ENCODE data around the gene HSFX4.
A peak's percentile ranks its signal among the peaks of the same experiment; 100 is the strongest.
"Not testable (repeated sequence)": the region's sequence is repeated elsewhere in the genome, so short reads cannot be mapped to it uniquely, and the experiment has no call there.

Gene HSFX4

DNA sequence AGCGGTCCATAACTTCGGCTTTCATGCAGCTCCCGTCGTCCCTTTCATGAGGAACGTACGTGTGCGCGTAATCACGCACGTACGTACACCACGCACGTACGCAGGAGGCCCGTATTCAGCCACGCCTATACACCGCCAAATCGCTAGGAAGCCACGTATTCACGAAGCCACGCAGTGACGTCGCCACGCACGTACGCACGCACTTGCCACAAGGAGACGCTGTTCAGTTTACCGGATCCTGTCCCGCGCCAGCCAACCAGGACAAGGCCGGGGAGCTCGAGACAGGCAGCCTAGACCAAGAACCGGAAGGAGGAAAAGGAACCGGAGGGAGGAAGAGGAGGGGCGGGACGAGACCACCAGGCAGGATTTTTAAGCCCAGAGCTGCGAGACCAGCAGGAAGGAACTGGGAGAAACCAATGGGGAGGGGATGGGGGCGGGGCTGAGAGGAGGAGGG lies 9.1 kb downstream of the HSFX4 start, which contains the start of gene EOLA2:
Gene EOLA2, minus strand, starts transcription at position 65 of the 454 bp plus-strand sequence. CDS start 4,617 bp downstream, outside the sequence.
- DNase-seq (ENCODE audit: low read depth), result peak; percentile 97

DNA sequence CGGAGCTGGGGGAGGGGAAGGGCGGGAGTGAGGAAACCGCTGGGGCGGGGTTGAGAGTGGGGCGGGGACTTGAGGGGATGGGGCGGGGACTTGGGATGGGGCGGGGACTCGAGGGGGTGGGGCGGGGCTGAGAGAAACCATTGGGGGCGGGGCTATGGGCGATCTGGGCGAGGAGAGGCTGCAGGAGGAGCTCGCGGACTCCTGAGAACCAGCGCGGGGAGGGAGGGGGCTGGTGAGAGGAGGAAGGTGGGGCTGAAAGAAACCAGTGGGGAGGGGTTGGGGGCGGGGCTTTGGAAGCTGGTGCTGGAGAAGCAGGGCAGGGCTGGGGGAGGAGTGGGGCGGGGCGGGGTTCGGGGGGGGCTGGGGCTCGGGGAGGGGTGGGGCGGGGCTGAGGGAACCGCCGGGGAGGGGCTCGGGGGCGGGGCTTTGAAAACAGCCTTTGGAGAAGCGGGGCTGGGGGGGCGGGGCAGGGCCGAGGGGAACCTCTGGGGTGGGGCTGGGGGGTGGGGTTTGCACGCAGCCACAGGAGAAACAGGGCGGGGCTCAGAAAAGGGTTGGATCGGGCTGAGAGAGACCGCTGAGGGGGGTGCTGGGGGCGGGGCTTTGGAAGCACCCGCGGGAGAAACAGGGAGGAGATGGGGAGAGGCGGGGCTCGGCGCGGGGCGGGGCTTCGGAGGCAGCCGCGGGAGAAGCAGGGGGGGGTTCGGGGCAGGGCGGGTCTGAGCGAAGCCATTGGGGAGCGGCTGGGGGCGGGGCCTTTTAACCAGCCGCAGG lies 9.7 kb downstream of the HSFX4 start:
- peak; percentile 90 for DNase-seq (ENCODE audit: low read depth)

DNA sequence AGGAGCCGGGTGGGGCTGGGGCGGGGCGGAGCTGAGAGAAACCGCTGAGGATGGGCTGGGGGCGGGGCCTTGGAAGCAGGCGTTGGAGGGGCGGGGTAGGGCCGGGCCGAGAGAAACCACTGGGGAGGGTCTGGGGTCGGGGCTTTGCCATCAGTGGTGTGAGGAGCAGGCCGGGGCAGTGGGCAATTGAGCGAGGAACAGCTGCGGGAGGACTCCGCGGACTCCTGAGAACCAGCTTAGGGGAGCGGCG lies 10.2 kb downstream of the HSFX4 start:
- DNase-seq (ENCODE audit: low read depth), result no peak

DNA sequence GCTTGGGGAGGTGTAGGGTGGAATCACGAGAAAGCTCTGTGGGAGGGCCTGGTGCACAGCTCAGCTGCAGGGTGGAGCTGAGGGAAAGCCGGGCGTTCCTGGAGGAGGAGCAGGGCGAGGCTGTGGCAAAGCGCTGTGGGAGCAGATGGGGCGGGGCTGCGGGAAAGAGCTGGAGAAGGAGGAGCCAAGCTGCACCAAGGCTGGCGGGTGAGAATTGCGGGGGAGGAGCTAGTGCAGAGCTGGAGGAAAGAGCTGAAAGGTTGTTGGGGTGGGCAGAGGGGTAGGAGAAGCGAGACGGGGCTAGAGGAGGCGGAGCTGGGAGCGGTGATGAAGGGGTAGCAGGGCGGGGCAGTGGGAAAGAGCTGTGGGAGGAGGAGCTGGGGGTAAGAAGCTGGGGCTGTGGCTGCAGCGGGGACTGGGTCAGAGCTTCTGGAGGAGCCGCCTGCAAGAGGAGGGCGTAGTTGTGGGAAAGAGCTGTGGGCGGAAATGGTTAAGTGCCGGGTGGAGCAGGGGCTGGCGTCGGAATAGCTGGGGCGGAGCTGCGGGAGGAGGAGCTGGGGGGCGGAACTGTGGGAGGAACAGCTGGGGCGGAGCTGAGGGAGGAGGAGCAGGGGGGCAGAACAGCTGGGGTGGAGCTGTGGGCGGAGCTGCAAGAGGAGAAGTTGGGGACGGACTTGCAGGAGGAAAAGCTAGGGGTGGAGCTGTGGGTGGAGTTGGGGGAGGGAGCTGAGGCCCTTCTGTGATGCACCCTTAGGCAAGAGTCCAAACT lies 10.7 kb downstream of the HSFX4 start:
- peak; percentile 95 for DNase-seq (ENCODE audit: low read depth)

DNA sequence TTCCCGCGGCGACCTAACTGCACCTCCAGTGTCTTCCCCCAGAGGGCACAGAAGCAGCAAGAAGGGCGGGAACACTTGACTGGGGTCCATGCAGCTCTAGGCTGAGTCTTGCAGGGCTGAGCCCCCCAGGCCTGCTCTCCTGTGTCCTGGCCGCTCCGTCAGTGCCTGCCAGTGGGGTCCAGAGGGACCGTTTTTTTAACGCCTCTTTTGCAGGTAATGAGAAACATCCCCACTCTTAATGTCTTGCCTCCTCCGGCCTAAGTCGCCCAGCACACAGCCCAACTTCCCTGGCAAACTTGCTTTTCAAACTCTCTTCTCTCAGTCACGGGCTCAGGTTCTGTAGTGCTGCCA lies 11.3 kb downstream of the HSFX4 start:
- not testable (repeated sequence) for DNase-seq (ENCODE audit: low read depth)

DNA sequence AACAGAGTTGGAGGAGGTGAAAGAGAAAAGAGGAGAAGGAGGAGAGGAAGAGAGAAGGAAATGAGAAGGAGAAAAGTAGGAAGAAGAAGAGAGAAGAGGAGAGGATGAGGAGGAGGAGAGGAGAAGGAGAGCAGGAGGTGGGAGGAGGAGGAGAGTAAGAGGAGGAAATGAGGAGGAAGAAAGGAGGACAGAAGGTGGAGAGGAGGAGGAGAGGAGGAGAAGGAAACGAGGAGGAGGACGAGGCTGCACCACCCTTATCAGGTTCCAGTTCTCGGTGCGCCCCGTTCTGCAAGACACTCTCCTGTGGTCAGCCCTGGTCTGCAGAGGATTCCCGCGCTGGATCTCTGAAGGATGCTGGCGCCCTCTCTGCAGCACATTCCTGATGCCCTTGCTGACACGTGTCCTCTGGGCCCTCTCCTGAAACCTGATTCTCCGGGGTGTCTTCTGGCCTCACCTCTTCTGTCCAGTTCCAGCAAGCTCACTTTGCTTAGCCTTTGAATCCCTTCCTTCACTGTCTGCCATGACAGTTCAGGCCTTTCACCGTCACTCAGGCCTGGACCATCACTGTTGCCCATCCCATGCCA lies 15.8 kb downstream of the HSFX4 start:
- DNase-seq (ENCODE audit: low read depth), result not testable (repeated sequence)

DNA sequence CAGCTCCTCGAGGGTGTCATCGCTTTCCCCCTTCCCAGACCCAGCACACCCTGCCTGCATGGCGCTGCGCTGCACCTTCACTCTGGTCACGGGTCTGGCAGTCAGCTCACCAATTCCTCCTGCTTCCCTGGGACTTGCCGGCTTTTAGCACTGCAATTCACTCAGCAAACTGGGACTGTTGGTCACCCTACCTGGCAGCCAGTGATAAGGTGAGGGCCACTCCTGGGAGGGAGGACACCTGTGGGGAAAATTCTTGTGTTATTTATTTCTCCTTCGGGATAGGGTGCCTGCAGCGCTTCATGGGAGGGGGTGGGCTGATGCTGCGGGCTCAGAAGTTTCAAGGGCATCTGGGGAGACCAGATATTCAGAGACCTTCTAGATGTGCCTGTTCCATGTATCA lies 16.4 kb downstream of the HSFX4 start:
- not testable (repeated sequence) for DNase-seq (ENCODE audit: low read depth)

DNA sequence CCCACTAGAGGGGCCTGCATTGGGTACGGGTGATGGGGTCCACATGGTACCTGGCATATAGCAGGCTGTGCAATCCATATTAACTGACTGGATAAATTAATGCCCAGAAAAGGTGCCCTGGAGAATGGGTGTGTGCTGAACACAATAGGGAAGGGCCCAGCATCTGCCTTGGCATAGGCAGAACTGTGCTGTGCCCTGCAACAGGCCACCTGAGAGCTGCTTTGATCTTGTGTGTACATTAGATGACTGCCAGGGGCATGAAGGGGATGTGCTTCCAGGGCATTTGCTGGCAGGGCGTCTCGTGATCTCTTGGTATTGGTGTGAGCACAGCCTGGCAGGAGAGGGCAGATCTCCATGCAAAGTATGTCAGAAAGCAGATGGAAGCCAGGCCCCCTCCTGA lies 17.6 kb downstream of the HSFX4 start:
- not testable (repeated sequence) for DNase-seq (ENCODE audit: low read depth)

DNA sequence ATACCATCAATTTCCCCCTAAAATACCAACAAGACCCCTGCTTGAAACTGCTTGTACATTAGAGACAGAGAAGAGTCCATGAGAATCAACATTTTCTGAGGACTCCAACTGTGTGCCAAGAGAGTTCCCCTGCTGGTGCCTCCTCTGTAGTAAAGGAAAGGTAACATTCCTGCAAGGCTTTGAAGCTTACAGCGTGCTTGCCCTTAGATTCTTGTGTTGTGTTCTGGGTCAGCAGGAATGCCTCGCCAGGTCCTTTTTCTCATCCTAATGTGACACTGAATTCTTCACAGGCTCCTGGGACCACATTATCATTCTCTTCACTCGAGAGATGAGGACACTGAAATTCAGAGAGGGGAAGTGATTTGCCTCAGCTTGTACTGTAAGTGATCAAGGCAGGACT lies 18.6 kb downstream of the HSFX4 start:
- no peak for DNase-seq (ENCODE audit: low read depth)

DNA sequence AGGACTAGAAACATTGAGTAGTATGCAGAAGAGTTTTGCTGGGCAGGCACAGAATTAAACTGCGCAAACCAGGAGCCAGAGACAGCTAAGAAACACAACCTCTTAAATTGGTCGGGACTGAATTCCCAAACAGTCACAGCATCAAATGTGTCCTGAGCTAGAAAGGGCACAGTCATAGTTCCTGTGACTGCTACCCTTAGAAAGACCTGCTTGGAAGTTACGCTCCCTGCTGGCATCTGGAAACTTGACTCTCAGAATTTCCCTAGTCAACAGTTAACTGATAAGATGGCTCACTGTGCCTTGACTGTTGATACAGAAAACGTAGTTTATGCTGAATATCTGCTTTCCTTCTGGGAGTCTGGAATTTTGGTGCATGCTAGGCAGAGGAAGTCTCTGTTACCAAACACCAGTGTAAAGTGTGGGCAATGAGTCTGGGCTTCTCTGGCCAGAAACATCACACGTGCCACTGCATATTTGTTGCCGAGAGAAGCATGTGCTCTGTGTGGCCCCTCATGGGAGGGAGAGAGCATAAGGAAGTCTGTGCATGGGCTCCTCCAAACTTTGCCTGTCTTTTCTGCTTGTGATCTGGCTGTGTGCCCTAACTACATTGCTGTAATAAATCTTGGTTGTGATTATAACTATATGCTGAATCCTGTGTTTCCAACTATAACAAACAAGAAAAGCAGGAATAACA lies 20.5 kb downstream of the HSFX4 start:
- no peak for DNase-seq (ENCODE audit: low read depth)

DNA sequence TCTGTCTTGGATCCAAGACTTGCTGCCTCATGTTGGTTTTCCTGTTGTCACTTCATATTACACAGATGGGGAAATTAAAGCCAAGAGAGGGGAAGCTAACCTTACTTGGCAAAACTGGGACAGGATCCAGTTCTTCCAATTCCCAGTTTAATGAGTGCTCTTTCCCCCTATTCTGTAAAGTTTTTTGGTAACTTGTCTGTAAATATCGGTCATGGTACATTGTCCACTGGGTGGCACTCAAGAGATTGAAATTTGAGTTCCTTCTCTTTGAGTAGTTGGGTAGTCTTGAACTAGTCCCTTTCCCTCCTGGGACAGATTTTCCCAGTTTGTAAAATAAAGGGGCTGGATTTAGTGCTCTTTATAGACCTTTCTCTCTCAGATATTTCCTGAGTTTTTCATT lies 21.3 kb downstream of the HSFX4 start:
- DNase-seq (ENCODE audit: low read depth), result peak; percentile 63

DNA sequence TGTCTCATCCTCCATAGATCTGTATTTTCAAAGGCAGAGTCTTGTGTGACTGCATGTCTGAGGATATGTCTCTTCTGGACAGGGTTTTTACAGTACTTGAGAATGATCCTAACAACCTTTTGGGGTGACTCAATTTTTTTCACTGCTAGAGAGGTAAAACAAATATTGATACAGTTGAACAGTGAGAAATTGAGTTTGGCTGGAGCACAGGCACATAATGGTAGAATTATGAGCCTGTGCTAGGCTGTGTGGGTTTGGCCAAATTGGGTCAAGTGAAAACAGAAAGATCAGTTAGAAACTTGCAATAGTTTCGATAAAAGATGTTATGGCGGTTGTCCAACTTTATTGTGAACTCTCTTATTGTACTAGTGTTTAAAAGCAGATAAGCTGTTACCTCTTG lies 32.2 kb downstream of the HSFX4 start:
- DNase-seq (ENCODE audit: low read depth), result no peak

DNA sequence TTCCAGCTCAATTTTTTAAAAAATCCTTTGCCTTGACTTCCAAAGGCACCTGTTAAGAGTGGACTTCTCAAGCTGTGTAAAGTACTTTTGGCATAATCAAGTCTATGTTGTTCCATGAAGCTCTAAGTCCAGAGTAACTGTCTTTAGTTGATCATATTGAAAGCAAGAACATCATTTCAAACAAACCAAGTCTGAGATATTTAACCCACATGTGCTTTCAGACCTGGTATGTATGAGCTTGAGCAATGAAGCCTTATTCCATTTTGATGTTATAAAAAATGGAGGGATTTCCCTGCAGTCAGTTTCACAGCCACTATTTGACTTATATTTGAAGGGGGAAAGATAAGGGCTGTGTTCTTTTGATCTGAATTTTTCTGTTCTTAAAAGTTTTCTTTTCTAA lies 32.6 kb downstream of the HSFX4 start:
- DNase-seq (ENCODE audit: low read depth), result no peak

DNA sequence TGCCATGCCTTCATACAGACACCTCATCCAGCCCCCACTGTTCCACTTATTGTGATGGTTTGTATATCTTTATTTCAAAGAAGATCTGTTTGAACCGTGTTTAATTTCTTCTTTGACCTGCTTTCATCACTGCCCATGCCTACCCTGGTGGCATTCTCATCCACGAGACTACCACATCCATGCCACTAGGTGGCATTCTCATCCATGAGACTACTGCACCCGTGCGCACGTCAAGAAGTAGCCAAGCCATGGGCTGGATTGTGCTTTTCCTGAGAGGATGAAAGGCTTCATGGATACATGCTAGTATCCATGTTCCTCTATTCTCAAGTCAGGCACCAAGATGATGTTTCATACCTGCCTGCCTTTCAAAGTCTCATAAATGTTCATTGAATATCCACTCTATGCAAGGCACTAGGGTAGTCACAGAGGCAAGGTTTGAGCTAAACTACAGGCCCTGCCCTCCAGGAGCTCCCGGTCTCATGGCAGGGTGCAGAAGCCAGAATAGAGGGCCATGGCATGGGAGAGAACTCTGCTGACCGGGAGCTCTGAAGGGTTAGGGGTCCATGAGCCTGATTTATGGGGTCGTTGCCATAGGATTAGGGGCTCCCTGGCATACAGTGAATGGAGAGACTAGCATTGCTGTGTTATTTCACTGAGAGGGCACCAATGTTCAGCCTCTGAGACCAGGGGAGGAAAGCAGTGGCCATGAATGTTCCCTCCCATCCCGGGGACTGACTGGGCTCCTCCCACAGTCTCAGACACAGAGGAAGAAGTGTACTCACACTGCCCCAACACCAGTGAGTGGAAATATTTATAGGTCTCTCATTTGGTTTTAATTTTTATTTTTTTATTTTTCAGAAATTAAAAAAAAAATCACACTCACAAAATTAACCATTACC lies 33.7 kb downstream of the HSFX4 start:
- peak; percentile 72 for DNase-seq (ENCODE audit: low read depth)

DNA sequence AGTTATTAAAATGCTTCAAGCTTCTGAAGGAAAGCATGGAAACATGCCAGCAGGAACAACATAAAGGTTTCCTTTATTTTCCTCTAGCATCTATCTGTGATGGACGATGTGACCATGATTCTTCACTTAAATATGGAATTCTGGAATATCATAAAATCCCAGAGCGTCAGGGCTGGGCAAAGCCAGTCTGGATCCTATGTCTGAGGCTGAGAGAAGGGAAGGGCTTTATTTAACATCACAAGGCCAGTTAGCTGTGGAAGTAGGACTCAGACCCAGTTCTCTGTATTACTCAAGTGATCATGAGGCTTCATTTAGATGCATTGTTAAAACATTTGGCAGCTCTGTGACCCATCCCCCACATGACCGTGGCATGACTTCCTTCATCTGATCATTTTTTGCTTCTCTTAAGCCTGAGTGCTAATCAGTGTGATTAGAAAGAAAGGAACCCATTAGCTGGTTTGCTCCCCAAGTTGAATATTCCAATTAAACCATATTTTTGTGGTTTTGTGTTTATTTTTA lies 49.8 kb downstream of the HSFX4 start:
- DNase-seq (ENCODE audit: low read depth), result no peak
